ENCODE results near the gene POLR2E.

The POLR2E gene

GRCh38 chr19:1109697-1110671 is 14.8 kb upstream of the POLR2E start:
- no peak for DNase-seq

DNA sequence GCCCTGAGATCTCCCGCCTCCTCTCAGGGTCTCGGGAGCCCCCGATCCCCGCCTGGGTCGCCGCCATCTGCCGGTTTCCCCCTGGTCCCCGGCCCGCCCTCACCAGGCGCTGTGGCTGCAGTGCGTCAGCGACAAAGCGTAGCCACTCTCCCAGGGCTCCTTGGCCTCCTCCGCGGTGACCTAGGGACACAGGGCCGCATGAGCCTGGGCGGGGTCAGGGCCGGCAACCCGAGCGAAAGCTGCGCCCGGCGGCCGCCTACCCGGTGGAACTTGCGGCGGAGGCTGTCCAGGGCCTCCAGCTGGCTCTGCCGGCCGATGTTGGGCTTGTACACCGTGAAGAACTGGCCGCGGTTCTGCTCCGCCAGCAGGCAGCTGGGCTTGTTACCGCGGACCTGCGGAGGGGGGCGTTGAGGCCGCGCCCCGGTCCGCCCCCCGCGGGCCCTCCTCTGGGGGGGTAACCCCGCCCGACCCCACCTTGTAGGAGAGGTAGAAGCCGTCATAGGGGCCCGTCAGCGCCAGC is 13.9 kb upstream of the POLR2E start:
- no peak for DNase-seq

DNA sequence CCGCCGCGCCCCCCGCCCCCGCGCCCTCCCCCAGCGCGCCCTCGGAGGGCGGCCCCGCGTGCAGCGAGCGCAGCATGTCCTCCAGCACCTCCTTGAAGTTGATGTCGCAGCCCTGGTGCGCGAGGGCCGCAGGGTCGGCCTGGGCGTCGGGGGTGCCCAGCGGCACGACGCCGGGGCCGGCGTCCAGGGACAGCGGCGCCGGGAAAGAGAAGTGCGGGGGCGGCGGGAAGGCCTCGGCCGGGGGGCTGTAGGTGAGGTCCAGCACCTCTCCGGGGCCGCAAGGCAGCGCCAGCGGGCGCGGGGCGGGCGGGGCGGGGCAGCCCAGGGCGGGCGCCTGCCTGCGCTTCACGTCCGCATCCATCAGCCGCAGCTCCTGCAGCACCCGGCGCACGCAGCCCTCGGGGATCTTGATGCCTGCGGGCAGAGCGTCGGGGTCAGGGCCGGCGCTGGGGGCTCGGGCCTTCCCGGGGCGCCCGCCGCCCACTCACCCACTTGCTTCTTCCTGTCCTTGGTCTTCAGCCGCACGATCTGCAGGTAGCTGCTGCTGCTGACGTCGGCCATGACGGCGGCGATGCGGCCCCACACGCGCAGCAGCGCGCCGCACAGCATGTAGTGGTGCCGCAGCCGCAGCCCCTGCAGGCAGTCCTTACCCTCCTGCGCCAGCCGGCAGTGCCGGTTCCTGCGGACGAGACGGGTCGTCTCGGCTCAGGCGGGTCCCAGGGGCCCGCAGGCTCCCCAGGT is 13.3 kb upstream of the POLR2E start:
- DNase-seq: no peak

GRCh38 chr19:1107661-1108261 is 12.6 kb upstream of the POLR2E start:
- DNase-seq: no peak

DNA sequence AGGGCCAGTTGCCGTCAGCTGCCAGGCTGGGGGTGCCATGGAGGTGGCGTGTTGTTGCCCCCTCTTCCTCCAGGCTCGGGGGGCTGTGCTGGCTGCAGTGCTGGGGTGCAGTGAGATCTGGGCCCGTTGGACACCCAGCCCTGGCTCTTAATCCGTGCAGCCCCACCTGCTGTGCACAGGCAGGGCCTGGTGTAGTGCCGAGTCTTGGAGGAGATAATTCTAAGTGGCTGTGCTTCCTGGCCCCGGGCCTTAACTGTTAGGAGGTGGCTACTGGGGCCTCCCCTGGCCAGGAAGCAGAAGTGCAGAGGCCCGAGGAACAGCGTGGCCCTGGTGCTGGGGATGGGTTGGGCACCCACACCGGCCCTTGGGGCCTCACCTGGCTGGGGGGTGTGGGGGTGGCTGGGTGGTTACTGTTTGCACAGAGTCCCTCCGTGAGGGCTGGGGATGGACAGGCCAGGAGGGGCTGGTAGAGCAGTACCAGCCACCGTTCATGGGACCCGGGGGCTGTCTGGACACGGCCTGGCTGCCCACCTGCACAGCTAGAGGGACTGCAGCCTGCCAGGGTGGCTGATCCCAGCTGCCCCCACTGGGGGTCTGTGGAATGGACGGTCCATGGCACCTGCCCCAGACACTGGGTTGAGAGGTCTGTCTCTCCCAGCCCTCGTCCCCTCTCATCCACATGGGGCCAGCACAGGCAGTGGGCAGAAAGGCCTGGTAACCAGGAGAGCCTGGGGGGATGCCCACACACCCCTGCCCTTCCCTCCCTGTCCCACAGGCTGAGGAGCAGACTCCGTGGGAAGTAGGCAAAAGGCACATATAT is 11.9 kb upstream of the POLR2E start:
- no peak for DNase-seq

- DNase-seq: no peak
These were observed 11.0 kb upstream of the POLR2E start for GRCh38 chr19:1105873-1106840.

GRCh38 chr19:1105008-1105872 is 10.1 kb upstream of the POLR2E start:
- DNase-seq: no peak

DNA sequence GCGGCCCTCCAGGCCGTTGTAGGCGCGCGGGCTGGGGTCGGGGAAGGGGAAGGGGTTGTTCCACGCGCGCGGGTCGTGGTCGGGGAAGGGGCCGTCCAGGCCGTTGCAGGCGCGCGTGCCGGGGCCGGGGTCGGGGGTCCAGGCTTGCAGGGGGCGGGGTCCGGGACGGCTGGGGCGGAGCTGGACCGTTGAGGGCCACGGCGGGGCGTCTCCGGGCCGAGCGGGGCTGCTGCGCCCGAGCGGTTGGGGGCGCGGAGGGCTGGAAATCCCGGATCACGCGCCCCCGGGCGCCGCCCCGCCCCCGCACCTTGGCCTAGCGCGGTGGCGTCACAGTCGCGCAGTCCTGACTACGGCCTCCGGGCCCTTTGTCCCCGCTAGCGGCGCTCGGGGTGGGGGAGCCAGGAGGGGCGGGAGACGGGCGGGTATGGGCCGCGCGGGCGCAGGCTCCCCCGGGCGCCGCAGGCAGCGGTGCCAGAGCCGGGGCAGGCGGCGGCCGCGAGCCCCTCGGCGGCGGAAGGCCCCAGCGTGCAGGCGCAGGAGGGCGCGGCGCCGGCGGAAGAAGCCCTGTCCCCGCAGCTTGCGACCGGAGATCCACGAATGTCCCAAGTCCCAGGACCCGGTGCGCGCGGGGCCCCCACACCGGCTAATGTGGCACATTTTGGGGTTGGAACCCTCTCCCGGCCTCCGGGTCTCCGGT is 9.3 kb upstream of the POLR2E start:
- DNase-seq: peak; percentile 90

- peak; percentile 99 for DNase-seq
These were observed 8.6 kb upstream of the POLR2E start, which contains the start of gene GPX4 for GRCh38 chr19:1103708-1104310. TSS of gene GPX4 (plus strand) at chr19:1103994. CDS start at chr19:1104044, 50 bp downstream.

DNA sequence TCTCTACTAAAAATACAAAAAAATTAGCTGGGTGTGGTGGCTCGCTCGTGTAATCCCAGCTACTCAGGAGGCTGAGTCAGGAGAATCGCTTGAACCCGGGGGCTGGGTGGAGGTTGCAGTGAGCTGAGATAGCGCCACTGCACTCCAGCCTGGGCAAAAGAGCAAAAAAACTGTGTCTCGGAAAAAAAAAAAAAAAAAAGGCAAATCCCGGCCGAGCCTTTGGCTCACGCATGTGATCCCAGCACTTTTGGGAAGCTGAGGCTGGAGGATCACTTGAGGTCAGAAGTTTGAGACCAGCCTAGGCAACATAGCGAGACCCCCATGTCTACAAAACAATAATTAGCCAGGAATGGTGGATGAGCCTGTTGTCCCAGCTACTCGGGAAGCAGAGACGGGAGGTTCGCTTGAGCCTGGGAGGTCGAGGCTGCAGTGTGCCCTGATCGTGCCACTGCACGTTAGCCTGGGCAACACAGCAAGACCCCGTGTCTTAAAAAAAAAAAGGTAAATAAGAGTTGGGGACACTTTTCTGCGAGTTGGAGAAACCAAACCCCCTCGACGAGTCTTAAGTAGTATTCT is 8.0 kb upstream of the POLR2E start:
- no peak for DNase-seq

- DNase-seq: no peak
These were observed 7.4 kb upstream of the POLR2E start for GRCh38 chr19:1102407-1103131.

DNA sequence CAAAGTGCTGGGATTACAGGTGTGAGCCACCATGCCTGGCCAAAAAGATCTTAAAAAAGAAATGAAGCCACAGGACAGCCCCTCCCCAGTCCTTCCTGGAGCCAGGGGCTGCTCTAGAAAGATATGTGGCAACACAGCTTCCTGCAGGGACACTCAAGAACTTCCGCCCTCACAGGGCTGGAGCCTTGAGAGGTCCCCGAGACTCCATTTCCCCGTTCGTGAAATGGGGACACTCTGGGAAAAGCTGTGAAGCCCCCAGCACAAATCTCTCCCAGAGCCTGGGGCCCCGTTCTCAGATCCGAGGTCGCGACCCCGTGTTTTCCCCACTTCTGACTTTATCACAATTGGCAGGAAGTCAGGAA is 6.1 kb upstream of the POLR2E start:
- no peak for DNase-seq

DNA sequence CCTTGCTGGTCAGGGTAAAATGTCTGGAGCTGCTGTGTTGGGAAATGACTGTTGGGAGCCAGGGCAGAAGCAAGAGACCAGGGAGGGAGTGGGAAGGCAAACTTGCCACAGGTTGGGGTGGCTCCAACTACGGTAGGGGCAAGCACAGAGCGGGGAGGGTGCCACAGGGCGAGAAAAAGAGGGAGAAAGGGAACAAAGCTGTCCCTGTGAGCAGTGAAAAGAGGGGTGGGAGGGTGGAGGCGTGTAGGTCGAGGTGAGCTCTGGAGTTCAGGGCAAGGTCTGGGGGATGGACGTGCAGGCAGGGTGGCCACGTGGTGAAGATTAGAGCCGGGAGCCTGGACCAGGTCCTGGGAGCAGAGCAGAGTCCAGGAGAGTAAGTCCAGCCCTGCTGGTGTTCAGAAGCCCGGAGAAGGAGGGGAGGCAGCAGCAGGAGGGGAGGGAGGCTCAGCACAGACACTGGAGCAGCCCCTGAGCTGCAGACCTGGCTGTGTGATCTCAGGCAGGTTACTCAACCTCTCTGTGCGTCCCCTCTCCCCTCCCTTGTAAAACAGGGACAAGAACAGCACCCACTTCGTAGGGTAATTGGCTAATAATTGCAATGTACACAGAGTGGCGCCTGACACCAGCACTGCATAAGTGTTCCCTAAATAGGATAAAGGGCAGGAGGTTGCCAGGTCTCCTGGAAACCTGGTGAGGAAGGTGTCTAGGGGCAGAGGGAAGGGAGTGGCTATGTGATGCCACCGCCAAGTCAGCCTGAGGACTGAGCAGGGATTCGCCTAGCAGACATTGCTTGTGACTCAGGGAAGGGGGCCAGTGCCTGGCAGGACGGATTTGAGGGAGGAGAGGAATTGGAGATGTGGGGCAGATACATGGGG is 3.2 kb upstream of the POLR2E start:
- no peak for DNase-seq

DNA sequence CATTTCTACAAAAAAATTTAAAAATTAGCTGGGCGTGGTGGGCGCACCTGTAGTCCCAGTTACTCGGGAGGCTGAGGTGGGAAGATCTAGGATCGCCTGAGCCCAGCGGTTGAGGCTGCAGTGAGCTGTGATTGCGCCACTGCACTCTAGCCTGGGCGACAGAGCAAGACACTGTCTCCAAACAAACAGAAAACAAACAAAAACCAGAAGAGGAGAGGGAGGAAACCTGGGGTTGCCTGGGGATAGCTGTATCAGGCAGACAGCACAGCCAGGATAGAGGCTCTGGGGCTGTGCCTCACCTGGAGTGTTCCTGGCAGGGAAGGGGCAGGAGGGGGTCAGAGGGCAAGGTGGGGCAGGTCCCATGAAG is 2.6 kb upstream of the POLR2E start:
- no peak for DNase-seq

DNA sequence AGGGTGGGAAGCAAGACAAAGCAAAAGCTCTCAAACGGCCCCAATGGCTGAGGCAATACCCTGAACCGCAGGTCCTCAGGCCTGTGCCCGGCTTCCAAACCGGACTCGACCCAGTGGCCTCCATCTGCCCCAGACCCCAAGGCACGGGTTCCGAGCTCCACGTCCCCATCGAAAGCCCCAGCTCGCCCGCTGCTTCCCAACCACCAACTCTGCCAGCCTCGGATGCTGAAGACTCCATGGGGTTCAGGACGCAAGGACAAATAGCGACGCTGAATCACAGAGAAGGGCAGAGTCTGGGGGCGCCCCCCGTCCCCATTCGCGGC is 559 bp downstream of the POLR2E start:
- DNase-seq: no peak

DNA sequence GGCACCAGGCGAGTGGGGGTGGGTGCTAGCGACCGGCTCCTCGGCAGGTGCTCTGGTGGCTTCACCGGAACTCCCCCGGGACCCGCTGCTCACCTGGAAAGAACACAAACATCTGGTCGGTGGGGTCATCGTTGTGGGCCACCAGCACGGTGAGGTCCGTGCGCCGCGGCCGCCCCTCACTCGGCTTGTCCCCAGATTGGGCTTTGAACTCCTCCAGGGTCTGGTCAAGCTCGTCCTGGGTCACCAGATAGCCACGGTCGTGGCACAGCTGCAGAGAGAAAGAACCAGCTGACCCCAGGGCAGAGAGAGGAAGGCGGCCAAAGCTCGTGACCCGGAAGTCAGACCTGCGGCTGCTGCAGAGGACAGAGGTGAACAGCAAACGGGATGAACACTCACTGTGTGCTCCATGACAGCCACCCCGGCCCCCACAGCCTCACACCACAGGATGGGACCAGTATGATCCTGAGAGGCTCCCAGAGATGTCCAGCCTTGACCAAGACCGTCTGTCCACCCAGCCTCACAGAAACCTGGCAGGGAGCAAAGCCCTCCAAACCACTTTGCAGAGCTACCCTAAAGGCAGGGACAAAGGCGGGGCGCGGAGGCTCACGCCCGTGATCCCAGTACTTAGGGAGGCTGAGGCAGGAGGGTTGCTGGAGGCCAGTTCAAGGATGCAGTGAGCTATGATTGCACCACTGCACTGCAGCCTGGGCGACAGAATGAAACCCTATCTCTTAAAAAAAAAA is 1.2 kb downstream of the POLR2E start:
- no peak for DNase-seq
